Neutrophil (primary cell): Measurements from ENCODE around the gene SLC12A9.

Experiments used
- H3K27ac ChIP-seq: fragments of 200-600 bp; sonication (generic); 2 replicates; pipeline ENCODE4 v1.5.1; 2016; ENCODE audit warnings: mild to moderate bottlenecking, moderate library complexity
- H3K27me3 ChIP-seq: fragments of 200-600 bp; sonication (generic); 2 replicates; pipeline ENCODE4 v1.6.0; 2016; ENCODE audit warnings: mild to moderate bottlenecking
- H3K36me3 ChIP-seq: fragments of 200-600 bp; sonication (generic); 2 replicates; pipeline ENCODE4 v1.5.1; 2017
- H3K4me1 ChIP-seq, 2 experiments: fragments of 200-600 bp in 1 of 2; sonication (generic) in 1 of 2; 1 replicate in 1 of 2; 2 replicates in 1 of 2; pipeline versions ENCODE4 v1.5.1 to v1.6.1; 2013 to 2016; ENCODE audit warnings: low read depth in 1 of 2, low read length in 1 of 2, mild to moderate bottlenecking in 1 of 2, moderate library complexity in 1 of 2; ENCODE audit not compliant: control insufficient read depth in 1 of 2, insufficient read depth in 1 of 2
- H3K4me3 ChIP-seq, 2 experiments: fragments of 200-600 bp in 1 of 2; sonication (generic) in 1 of 2; 1 replicate in 1 of 2; 2 replicates in 1 of 2; pipeline ENCODE4 v1.5.1; 2013 to 2016; ENCODE audit warnings: low read depth in 1 of 2, low read length in 1 of 2, mild to moderate bottlenecking in 1 of 2, moderate library complexity in 1 of 2
- H3K9me3 ChIP-seq: fragments of 200-600 bp; sonication (generic); 2 replicates; pipeline ENCODE4 v1.5.1; 2016
- TF ChIP-seq, protein P1 (sequence below): fragments of 200-600 bp; sonication (generic); IDR thresholded peaks from 2 replicates; pipeline ENCODE4 v1.5.1; 2016; ENCODE audit warnings: antibody characterized with exemption

SLC12A9 gene

DNA sequence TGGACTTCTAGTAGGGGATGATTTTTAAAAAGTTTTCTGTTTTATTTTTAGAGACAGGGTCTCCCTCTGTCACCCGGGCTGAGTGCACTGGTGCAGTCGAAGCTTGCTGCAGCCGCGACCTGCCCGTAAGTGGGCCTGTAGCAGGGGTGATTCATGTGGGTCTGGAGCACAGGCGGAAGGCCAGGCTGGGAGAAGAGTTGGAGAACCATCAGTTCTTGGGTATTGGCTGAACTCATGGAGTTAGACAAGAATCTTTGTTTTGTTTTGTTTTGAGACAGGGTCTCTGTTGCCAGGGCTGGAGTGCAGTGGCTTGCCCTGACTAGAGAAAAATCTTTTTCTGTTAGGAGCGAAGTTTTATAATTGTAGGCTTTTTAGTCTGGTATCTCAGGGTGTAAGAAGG lies 28.1 kb downstream of the SLC12A9 start:
- TF ChIP-seq, protein P1, sequence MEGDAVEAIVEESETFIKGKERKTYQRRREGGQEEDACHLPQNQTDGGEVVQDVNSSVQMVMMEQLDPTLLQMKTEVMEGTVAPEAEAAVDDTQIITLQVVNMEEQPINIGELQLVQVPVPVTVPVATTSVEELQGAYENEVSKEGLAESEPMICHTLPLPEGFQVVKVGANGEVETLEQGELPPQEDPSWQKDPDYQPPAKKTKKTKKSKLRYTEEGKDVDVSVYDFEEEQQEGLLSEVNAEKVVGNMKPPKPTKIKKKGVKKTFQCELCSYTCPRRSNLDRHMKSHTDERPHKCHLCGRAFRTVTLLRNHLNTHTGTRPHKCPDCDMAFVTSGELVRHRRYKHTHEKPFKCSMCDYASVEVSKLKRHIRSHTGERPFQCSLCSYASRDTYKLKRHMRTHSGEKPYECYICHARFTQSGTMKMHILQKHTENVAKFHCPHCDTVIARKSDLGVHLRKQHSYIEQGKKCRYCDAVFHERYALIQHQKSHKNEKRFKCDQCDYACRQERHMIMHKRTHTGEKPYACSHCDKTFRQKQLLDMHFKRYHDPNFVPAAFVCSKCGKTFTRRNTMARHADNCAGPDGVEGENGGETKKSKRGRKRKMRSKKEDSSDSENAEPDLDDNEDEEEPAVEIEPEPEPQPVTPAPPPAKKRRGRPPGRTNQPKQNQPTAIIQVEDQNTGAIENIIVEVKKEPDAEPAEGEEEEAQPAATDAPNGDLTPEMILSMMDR = no peak
- Histone ChIP-seq H3K27me3 (no peaks in the 10 kb centered on the region), H3K4me1 (peaks cover 10 to 11% of the 10 kb centered on the region in 2 experiments), H3K9me3 (no peaks in the 10 kb centered on the region), H3K4me3 (no peak overlapping the region), H3K27ac (no peak overlapping the region), H3K36me3 (peaks cover 79% of the 10 kb centered on the region)

DNA sequence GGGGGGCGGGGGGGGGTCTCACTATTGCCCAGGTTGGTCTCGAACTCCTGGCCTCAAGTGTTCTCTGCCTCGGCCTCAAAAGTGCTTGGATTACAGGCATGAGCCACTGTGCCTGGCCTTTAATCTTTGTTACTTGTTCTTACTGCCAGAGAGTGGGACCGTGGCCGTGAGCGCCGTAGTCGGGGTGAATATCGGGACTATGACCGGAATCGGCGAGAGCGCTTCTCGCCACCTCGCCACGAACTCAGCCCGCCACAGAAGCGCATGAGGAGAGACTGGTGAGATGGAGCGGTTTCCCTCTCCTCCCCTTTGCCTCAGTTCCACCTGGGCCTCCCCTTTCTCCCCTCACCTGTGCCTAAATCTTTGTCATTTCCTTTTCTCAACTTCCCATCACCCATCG lies 28.6 kb downstream of the SLC12A9 start:
- Histone ChIP-seq H3K27me3 (no peaks in the 10 kb centered on the region), H3K36me3 (peaks cover 84% of the 10 kb centered on the region), H3K9me3 (no peaks in the 10 kb centered on the region), H3K27ac (no peak overlapping the region), H3K4me1 (peaks cover 6 to 8% of the 10 kb centered on the region in 2 experiments), H3K4me3 (no peak overlapping the region)
- TF ChIP-seq, protein P1 = no peak

DNA sequence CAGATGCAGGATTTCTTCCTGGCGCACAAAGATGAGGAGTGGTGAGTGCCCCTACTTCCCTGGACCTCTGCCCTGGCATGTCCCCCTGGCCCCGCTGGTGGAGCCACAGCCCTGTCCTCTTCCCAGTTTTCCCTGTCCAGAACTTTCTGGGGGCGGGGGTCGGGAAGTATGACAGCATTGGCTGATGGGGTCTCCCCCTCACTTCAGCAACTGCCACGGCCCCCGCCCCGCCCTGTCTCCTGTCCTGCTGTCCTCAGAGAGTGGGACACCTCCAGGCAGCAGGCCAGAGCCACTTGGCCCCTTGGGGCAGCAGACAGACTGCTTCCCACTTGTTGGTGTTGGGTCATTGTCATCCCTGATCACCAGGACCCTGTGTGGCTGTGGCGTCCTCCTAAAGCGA lies 29.7 kb downstream of the SLC12A9 start:
- peaks cover 84% of the 10 kb centered on the region for H3K36me3 ChIP-seq
- TF ChIP-seq, protein P1 = no peak
- H3K27me3 ChIP-seq = no peaks in the 10 kb centered on the region
- H3K27ac ChIP-seq = no peak overlapping the region
- H3K4me3 ChIP-seq = no peak overlapping the region
- no peaks in the 10 kb centered on the region for H3K9me3 ChIP-seq
- peaks cover 12% of the 10 kb centered on the region in 2 experiments for H3K4me1 ChIP-seq

DNA sequence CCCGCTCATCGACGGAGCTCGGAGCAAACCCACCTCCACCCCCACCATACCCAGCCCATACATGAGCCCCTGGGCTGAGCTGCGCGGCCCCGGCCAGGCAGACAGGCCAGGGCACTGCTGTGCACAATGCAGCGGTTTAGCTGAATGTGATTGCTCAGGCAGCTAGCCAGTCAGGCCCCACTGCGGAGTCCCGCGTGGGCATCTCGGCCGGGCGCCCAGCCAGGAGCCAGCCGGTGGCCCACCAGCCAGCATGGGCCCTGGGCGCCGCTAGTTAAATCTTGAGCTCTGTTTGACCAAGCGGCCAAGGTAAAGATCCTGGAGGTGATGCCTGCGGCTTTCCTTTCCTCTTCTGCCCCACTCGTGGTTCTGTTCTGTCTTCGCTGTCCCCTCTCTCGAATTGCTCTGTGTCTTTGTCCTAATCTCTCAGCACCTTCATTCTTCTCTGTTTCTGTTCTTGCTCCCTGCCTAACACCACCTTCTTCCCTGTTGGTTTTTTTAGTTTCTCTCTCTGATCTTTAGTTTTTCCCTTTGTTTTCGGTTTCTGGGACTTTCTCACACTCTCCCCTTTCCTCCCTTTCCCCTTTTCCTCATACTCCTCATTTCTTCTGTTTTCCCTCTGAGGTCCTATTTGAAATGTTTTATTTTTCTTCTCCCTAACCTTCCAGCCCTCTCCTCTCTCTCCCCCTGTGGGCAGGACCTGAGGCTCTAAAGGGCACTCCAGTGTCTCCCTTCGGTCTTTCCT lies 30.4 kb downstream of the SLC12A9 start:
- Histone ChIP-seq H3K4me1 (peaks cover 19% of the 10 kb centered on the region in 2 experiments), H3K27me3 (no peaks in the 10 kb centered on the region), H3K4me3 (no peak overlapping the region), H3K27ac (no peak overlapping the region), H3K36me3 (peaks cover 78% of the 10 kb centered on the region), H3K9me3 (no peaks in the 10 kb centered on the region)
- TF ChIP-seq, protein P1 = no peak

DNA sequence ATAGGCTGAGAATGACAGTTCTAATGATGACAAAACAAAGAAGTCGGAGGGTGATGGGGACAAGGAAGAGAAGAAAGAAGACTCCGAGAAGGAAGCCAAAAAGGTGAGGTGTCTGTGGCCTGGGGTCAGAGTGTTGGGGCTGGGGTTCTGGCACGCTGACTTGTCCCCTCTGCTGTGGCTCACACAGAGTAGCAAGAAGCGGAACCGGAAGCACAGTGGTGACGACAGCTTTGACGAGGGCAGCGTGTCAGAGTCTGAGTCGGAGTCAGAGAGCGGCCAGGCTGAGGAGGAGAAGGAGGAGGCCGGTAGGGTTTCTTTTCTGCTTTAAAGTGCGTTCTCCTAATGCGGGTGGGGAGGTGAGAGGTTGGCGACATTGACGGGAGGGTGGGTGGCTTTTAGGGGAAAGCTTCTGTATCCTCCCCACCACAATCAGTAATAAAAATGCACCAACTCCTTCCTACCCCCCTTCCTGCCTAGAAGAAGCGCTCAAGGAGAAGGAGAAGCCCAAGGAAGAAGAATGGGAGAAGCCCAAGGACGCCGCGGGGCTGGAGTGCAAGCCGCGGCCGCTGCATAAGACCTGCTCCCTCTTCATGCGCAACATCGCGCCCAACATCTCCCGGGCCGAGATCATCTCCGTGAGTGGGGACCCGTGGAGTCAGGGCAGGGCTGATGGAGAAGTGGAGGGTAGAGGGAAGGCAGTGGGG lies 32.4 kb downstream of the SLC12A9 start:
- H3K36me3 ChIP-seq = peaks cover 72% of the 10 kb centered on the region
- TF ChIP-seq, protein P1 = no peak
- no peak overlapping the region for H3K4me3 ChIP-seq
- H3K4me1 ChIP-seq = peaks cover 34 to 37% of the 10 kb centered on the region in 2 experiments
- peak overlapping the region; percentile 66 for H3K27ac ChIP-seq
- no peaks in the 10 kb centered on the region for H3K9me3 ChIP-seq
- H3K27me3 ChIP-seq = peaks cover under 1% of the 10 kb centered on the region
